ENCODE measurements around the gene HCFC1R1. TPM values are rescaled to one million over a fixed set of nuclear protein-coding genes. Genes with fewer than 3 reads are reported as not detected.

The HCFC1R1 gene
- total RNA-seq, 1 donor from 2014 or later, result 43.2 TPM

DNA sequence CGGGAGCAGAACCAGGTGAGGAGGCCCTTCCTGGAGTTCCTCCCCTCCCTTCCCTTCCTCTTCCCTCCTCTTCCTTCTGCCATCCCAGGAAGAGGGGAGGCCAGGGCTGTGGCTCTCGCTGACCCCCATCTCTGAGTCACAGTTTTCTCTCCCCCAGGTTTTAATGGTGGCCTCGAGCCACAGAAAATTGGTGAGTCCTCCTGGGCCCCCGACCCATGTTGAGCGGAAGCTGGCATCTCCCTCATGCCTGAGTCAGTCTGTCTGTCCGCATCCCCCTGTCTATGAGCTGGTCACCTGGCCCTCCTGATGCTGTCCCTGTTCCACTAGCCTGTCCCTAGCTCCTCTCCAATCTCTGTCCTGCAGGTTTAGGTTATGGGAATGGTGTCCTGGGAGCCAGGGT is 23.8 kb downstream of the HCFC1R1 start:
- peaks cover 1% of the 10 kb centered on the region for H3K27me3 ChIP-seq (ENCODE audit: low read depth)
- ATAC-seq, result no peak

DNA sequence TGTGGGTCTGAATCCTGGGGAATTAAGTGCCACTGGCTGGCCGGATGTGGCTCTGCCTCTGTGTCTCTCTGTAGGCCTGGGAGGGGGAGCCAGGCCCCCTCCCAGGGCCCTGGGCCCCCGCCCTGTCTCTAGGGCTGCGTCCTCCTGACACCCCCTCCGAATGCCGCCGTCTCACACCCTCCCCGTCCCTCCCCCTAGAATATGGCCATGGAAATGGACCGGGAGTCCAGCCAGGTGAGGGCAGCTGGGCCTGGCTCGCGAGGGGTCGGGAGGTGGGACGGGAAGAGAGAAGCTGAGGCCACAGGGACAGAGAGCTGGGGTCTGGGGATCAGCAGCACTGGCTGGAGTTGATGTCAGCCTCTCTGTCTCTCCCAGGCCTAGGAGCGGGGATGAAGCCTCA is 27.4 kb downstream of the HCFC1R1 start:
- no peak overlapping the region for H3K4me3 ChIP-seq
- no peaks in the 10 kb centered on the region for H3K27me3 ChIP-seq (ENCODE audit: low read depth)
- no peaks in the 10 kb centered on the region for H3K9me3 ChIP-seq
- no peaks in the 10 kb centered on the region for H3K4me1 ChIP-seq
- intact Hi-C loops (cut with DNase I), result no loop called here
- no peak overlapping the region for H3K27ac ChIP-seq
- ATAC-seq (no peak), DNase-seq (no peak)
- no peak for TF ChIP-seq CTCF (IDR thresholded peaks at IDR 0.05)
- H3K36me3 ChIP-seq, result no peaks in the 10 kb centered on the region

More for the DNA sequence above, 23.8 kb downstream of the HCFC1R1 start:
- TF ChIP-seq CTCF (IDR thresholded peaks at IDR 0.05), result no peak
- H3K36me3 ChIP-seq, result no peaks in the 10 kb centered on the region
- intact Hi-C loops (cut with DNase I), result no loop called here
- H3K9me3 ChIP-seq, result no peaks in the 10 kb centered on the region
- peaks cover 2% of the 10 kb centered on the region for H3K4me1 ChIP-seq
- H3K4me3 ChIP-seq, result no peak overlapping the region
- DNase-seq, result no peak
- H3K27ac ChIP-seq, result no peak overlapping the region

DNA sequence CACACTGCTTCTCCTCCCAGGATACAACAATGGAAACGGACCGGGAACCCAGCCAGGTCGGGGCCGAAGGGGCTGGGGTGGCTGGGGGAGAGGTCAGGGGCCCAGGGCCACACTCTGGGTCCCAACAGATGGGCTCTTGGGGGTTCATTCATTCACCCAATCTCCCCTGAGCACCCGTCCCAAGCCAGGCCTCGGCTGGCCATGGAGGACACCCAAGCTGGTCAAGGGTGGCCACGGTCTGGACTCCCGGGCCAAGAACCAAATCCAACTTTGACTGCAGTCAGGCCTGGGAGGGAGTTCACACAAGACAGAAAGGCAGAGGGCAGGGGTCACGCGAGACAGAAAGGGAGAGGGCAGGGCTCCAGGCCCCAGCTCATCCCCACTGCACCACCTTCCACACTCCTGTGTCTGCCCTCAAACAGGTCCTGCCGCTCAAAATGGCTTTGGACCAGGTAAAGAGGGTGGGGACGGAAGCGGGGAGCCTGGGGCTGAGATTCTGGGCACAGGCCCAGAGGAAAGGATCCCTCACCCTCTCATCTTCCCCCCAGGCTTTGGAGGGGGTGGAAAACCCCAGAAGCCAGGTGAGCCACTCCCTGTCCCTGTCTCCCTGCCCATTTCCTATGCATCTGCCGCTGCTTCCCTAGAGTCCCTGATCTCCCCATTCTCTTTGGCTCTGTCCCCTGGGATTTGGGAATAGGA is 31.2 kb downstream of the HCFC1R1 start:
- H3K9me3 ChIP-seq, result no peaks in the 10 kb centered on the region
- H3K27me3 ChIP-seq (ENCODE audit: low read depth), result peaks cover 4% of the 10 kb centered on the region
- H3K27ac ChIP-seq, result no peak overlapping the region
- H3K4me3 ChIP-seq, result no peak overlapping the region
- DNase-seq, result no peak
- no peak for ATAC-seq
- H3K36me3 ChIP-seq, result no peaks in the 10 kb centered on the region
- no peak for TF ChIP-seq CTCF (IDR thresholded peaks at IDR 0.05)
- intact Hi-C loops (cut with DNase I), result no loop called here
- H3K4me1 ChIP-seq, result no peaks in the 10 kb centered on the region

DNA sequence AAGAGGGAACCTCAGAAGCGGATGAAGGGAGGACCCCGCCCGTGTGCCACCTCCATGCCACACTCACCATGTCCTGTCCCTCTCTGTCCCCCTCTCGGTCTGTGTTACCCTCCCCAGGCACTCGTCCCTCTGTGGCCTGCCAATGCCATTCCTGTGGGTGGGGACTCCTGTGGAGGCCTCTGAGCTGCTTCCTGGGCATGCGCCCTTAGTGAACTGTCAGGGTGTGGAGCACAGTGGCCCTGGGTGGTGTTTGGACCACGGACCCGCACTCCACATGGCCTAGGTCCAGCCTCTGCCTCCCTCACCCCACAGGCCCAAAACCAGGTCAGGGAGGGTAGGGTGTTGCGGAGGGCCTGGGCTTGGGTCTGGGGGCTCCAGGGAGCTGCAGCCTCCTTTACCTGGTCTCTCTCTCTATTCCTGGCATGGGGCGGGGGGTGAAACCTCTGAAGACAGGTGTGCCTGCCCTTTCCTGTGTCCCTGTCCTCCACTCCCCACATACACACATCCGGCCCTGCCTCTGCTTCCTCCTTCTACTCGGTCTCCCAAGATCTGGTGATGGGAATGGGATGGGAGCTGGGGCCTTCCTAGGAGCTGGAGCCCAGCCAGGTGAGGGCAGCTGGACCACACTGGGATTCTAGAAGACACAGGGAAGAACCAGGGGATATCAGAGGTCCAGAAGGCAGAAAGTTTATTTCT is 32.0 kb downstream of the HCFC1R1 start:
- H3K36me3 ChIP-seq, result no peaks in the 10 kb centered on the region
- H3K4me1 ChIP-seq, result no peaks in the 10 kb centered on the region
- DNase-seq (no peak), ATAC-seq (no peak)
- H3K27me3 ChIP-seq (ENCODE audit: low read depth), result peaks cover 9% of the 10 kb centered on the region
- H3K9me3 ChIP-seq, result no peaks in the 10 kb centered on the region
- no peak overlapping the region for H3K4me3 ChIP-seq
- H3K27ac ChIP-seq, result no peak overlapping the region
- no peak for TF ChIP-seq CTCF (IDR thresholded peaks at IDR 0.05)
- intact Hi-C loops (cut with DNase I), result no loop called here

DNA sequence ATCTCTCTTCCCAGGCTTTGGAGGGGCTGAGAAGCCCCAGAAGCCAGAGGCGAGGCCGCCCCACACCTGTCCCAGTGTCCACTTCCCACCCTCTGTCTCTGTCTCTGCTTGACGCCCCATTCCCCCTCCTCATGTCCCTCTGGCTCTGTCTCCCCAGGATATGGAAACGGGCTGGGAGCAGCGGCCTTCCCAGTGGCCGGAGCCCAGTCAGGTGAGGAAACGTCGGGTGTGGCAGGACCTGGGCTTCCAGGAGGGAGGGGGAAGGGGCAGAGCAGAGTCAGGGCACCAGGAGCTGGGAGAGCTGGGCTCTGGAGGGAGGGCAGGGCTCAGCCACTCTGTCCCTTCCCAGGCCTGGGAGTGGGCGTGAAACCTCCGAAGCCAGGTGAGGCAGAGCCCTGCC is 32.9 kb downstream of the HCFC1R1 start:
- ATAC-seq, result no peak
- no peak overlapping the region for H3K27ac ChIP-seq
- no peak for TF ChIP-seq CTCF (IDR thresholded peaks at IDR 0.05)
- DNase-seq, result no peak
- H3K9me3 ChIP-seq, result no peaks in the 10 kb centered on the region
- no peak overlapping the region for H3K4me3 ChIP-seq
- H3K4me1 ChIP-seq, result no peaks in the 10 kb centered on the region
- intact Hi-C loops (cut with DNase I), result no loop called here
- H3K36me3 ChIP-seq, result no peaks in the 10 kb centered on the region
- H3K27me3 ChIP-seq (ENCODE audit: low read depth), result peaks cover 9% of the 10 kb centered on the region

All from lower lobe of right lung (tissue), 2 donors.